Gastrocnemius medialis (tissue), 4 donors: Measurements from ENCODE around the gene GALM. TPM values are rescaled to one million over a fixed set of nuclear protein-coding genes. Genes with fewer than 3 reads are reported as not detected.

ENCODE experiments used
- ATAC-seq, 2 donors: fragments of 150-250 bp; one replicate each; pipeline ENCODE4 v1.9.1; 2016
- DNase-seq, 2 donors: peaks; one replicate each; pipeline ENCODE4 v3.0.0-alpha.2; 2019
- H3K27ac ChIP-seq, 4 donors: fragments of 200-600 bp; sonication (generic); 1 replicate in 1 of 4; 2 replicates in 3 of 4; pipeline ENCODE4 v1.5.1; 2016 to 2018; ENCODE audit warnings: mild to moderate bottlenecking in 2 of 4, moderate library complexity in 1 of 4
- H3K27me3 ChIP-seq, 3 donors: fragments of 200-600 bp; sonication (generic) in 2 of 3; 1 replicate in 1 of 3; 2 replicates in 2 of 3; pipeline versions ENCODE4 v1.5.1 to v1.6.0; 2016 to 2019; ENCODE audit warnings: mild to moderate bottlenecking in 1 of 3, moderate library complexity in 1 of 3
- H3K36me3 ChIP-seq, 2 donors: fragments of 200-600 bp; sonication (generic) in 1 of 2; one replicate each; pipeline ENCODE4 v1.5.1; 2017 to 2018
- H3K4me1 ChIP-seq, 2 donors: fragments of 200-600 bp; sonication (generic) in 1 of 2; one replicate each; pipeline ENCODE4 v1.5.1; 2016 to 2017; ENCODE audit warnings: mild to moderate bottlenecking in 2 of 2
- H3K4me3 ChIP-seq, 4 donors: fragments of 200-600 bp; sonication (generic) in 3 of 4; 1 replicate in 1 of 4; 2 replicates in 3 of 4; pipeline ENCODE4 v1.5.1; 2016 to 2019; ENCODE audit warnings: mild to moderate bottlenecking in 2 of 4
- H3K9me3 ChIP-seq, 3 donors: fragments of 200-600 bp; sonication (generic) in 2 of 3; 1 replicate in 1 of 3; 2 replicates in 2 of 3; pipeline ENCODE4 v1.5.1; 2016 to 2019
- CTCF ChIP-seq, 5 experiments: fragments of 450-650 bp in 3 of 5; fragments of 200-600 bp in 2 of 5; sonication (generic) in 2 of 5; IDR thresholded peaks in 4 of 5; conservative IDR thresholded peaks in 1 of 5; 1 replicate in 4 of 5; 2 replicates in 1 of 5; pipeline ENCODE4 v1.5.1; 2016 to 2019; ENCODE audit warnings: antibody characterized with exemption in 5 of 5, mild to moderate bottlenecking in 3 of 5, moderate library complexity in 3 of 5
- POLR2A ChIP-seq, 2 donors: fragments of 450-650 bp; IDR thresholded peaks; one replicate each; pipeline ENCODE4 v1.6.1; 2017; ENCODE audit warnings: antibody characterized with exemption in 2 of 2, mild to moderate bottlenecking in 2 of 2, moderate library complexity in 2 of 2
- in situ Hi-C, 4 donors: fragments of 200-750 bp; cut with MboI; loops; one replicate each; pipeline versions ENCODE4 v1.15.0 to v1.8.0; 2017; ENCODE audit warnings: low sequenced_read_pairs in 4 of 4
- intact Hi-C: fragments of 100-400 bp; cut with DNase I; formaldehyde crosslinking; loops from one replicate; pipeline ENCODE4 v1.15.1; 2023; ENCODE audit warnings: low total_unique reads
- total RNA-seq, 4 donors: library from RNA; depleted of rRNA; stranded (reverse); fragments of >200 nt; gene quantifications; one replicate each; pipeline versions ENCODE4 v1.1.0 to v1.2.3, GENCODE V29; 2016

The GALM gene
- total RNA-seq, 4 donors from 2014 or later = 5.3 to 16.9 (median 14.9) TPM

- in situ Hi-C loops = no loop called here
These were observed 33.9 kb upstream of the GALM start for GRCh38 chr2:38631976-38632375.

GRCh38 chr2:38632980-38633379 lies 32.9 kb upstream of the GALM start:
- Histone ChIP-seq H3K36me3 (no peaks in the 10 kb centered on the region), H3K4me3 (no peak overlapping the region), H3K27ac (no peak overlapping the region), H3K4me1 (no peaks in the 10 kb centered on the region), H3K9me3 (no peaks in the 10 kb centered on the region), H3K27me3 (no peaks in the 10 kb centered on the region)
- DNase-seq (no peak), ATAC-seq (no peak)
- in situ Hi-C loops = no loop called here
- TF ChIP-seq POLR2A (IDR thresholded peaks at IDR 0.05) (no peak), CTCF (IDR thresholded peaks at IDR 0.05 in 4 of 5, conservative IDR thresholded peaks at IDR 0.05 in 1 of 5) (no peak)
- intact Hi-C loops = no loop called here

More at GRCh38 chr2:38631976-38632375, 33.9 kb upstream of the GALM start:
- no peaks in the 10 kb centered on the region for H3K27me3 ChIP-seq
- intact Hi-C loops = no loop called here
- H3K36me3 ChIP-seq = no peaks in the 10 kb centered on the region
- no peak overlapping the region for H3K4me3 ChIP-seq
- no peak for TF ChIP-seq CTCF (IDR thresholded peaks at IDR 0.05 in 4 of 5, conservative IDR thresholded peaks at IDR 0.05 in 1 of 5)
- no peak for TF ChIP-seq POLR2A (IDR thresholded peaks at IDR 0.05)
- DNase-seq (no peak), ATAC-seq (no peak)
- no peaks in the 10 kb centered on the region for H3K4me1 ChIP-seq
- H3K9me3 ChIP-seq = no peaks in the 10 kb centered on the region
- no peak overlapping the region for H3K27ac ChIP-seq

GRCh38 chr2:38633895-38634294 lies 32.0 kb upstream of the GALM start:
- in situ Hi-C loops = no loop called here

GRCh38 chr2:38634684-38635083 lies 31.2 kb upstream of the GALM start:
- DNase-seq = no peak
- intact Hi-C loops = no loop called here
- no peak for ATAC-seq

More at GRCh38 chr2:38633895-38634294, 32.0 kb upstream of the GALM start:
- Histone ChIP-seq H3K9me3 (no peaks in the 10 kb centered on the region), H3K4me3 (no peak overlapping the region), H3K36me3 (no peaks in the 10 kb centered on the region), H3K4me1 (no peaks in the 10 kb centered on the region), H3K27me3 (no peaks in the 10 kb centered on the region), H3K27ac (no peak overlapping the region)
- intact Hi-C loops = no loop called here
- TF ChIP-seq POLR2A (IDR thresholded peaks at IDR 0.05) = no peak
- TF ChIP-seq CTCF (IDR thresholded peaks at IDR 0.05 in 4 of 5, conservative IDR thresholded peaks at IDR 0.05 in 1 of 5) = no peak
- ATAC-seq = no peak
- DNase-seq = no peak

More at GRCh38 chr2:38634684-38635083, 31.2 kb upstream of the GALM start:
- Histone ChIP-seq H3K4me1 (no peaks in the 10 kb centered on the region), H3K4me3 (no peak overlapping the region), H3K27ac (no peak overlapping the region), H3K36me3 (no peaks in the 10 kb centered on the region), H3K9me3 (no peaks in the 10 kb centered on the region), H3K27me3 (no peaks in the 10 kb centered on the region)
- TF ChIP-seq POLR2A (IDR thresholded peaks at IDR 0.05) (no peak), CTCF (IDR thresholded peaks at IDR 0.05 in 4 of 5, conservative IDR thresholded peaks at IDR 0.05 in 1 of 5) (no peak)
- in situ Hi-C loops = no loop called here
